Head of caudate nucleus (tissue), 42 donors: ENCODE measurements around the gene GREM2.

Source experiments
- DNase-seq, 42 donors: peaks; one replicate each; pipeline versions ENCODE4 v3.0.0 to v3.0.0-alpha.2; 2020 to 2021; ENCODE audit warnings: mixed read lengths in 7 of 42
- intact Hi-C: fragments of 100-400 bp; cut with DNase I; formaldehyde crosslinking; loops from one replicate; pipeline ENCODE4 v1.15.0; 2022

Gene GREM2

DNA sequence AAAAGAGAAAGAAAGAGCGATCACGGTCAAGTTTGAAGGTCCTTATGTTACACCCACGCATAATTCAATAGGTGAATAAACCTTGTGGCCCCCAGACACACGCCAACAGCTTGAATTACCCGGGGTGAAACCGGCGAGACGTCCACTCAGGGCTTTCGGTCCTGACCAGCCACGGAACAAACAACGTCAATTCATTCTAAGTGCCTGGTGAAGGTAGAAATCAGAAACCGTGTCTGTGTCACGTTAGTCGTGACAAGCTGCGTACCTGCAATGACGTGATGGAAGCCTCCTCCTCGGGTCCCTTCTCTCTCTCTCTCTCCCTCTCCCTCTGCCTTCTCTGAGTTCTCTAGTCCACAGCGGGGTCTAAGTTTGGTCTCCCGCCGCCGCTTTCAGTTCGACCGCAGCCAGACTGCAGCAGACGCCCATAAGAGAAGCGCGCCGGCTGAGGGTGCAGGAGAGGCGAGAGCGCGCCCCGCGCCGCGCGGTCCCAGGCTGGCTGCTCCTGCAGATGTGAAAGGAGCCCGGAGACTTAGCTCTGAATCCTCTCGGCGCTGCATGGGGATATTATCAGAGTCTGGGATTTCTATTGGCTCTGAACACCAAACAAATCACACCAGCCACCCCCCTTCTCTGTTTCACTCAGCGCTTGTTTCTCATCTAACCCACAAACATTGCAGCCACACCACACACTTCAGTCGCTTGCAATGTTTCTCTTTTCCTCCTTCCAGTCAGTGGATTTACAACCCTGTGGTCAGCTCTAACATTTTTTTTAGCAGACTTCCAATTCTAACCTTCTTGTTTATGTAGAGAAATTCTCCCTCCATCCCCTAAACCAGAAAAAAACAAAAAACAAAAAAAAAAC, at the start of gene GREM2:
GREM2 (minus strand) TSS at position 537 of the 862 bp plus-strand sequence. CDS start 118,680 bp downstream, outside the sequence.
- peak; percentile 24 to 85 (median 68) for DNase-seq
- intact Hi-C loops = no loop called here

DNA sequence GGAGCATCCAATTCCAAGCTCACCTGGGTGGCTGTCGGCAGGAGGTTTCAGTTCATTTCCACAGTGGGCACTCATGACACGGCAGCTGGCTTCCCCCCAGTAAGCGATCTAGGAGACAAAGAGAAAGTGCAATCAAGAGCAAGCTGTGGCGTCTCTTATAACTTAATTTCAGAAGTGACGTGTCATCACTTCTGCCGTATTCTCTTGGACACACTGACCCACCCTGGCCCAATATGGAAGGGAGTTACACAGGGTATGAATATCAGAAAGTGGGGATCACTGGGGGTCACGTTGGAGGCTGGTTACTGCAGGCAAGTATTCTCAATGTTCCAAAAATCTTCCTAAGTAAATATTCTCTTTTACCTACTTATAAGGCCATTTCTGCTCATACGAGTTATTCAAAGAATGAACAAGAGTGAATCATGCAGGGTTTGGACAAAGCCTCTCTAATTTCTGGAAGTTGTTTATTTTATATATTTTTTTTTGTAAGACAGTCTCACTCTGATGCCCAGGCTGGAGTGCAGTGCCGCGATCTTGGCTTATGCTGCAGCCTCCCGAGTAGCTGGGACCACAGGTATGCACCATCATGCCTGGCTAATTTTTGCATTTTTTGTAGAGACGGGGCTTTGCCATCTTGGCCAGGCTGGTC, 46.5 kb upstream of the GREM2 start:
- DNase-seq = no peak
- intact Hi-C loops = no loop called here

DNA sequence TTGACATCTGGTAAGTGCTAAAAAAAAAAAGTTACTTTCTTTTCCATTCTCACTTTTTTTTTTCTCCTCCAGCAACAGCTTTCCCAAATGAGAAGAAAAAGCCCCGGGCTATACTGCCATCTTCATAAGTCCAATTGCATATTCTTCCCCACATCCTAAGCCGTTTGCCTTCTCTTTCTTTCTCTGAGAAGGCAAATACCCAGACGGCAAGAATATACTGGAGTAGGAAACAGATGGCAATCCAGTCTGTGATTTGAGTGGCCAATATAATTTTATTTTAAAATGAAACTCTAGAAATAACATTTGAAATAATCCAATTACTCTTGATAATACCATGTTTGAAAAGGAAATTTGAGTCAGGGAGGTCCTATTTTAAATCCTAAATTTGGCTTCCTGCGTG, 44.6 kb upstream of the GREM2 start:
- intact Hi-C loops = no loop called here
- no peak for DNase-seq

DNA sequence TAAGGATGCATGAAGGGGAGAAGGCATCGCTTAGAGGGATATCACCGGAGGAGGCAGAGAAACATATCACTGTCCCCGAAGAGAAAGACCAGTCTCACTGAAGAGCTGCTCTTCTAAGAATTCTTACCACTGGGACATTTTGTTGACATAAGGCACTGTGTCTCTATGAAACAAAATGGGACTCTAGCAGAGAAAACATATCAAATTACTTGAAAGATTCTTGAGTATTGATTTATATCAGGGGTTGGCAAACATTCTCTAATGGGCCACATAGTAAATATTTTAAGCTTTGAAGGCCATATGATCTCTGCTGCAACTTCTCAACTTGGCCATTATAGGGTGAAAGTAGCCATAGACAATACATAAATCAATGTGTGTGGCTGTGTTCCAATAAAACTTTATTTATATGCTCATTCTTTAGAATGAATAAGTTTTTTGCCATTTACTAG, 41.0 kb upstream of the GREM2 start:
- no peak for DNase-seq
- intact Hi-C loops = no loop called here

DNA sequence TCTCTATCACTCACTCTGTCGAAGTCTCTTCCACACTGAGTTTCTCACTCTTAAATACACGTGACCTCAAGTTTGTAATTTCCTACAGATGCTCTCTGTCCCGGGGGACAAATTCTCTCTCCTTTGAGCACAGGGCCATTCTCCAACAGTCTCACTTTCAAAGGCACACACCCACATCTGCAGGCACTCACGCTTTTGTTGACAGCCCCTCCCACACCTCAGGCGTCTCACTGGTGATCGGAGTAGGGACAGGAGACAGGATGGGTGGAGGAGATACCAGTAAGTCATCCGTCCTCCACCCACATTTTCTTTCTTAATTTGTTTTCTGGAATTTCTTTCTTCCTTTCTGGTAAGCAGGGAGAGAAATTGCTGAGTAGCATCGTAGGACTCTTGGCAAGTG, 40.6 kb upstream of the GREM2 start:
- intact Hi-C loops = no loop called here
- DNase-seq = no peak

DNA sequence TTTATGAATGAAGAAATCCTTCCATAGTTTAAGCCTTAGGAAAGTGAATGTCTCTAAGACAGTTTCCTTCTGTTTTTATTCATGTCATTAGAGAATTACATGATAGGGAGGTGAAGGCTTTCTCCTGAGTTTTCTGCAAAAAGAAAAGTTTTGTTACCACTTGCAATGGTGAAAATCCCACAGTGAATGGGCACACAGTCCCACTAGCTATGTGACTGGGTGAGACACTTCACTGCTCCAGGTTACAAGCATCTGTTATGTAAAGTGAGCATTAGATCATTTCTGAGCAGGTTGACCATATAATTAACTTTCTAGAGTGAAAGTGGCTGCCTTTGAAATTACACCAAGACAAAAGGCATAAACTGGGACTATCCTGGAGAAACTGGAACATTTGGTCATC, 38.9 kb upstream of the GREM2 start:
- DNase-seq = no peak
- intact Hi-C loops = no loop called here

DNA sequence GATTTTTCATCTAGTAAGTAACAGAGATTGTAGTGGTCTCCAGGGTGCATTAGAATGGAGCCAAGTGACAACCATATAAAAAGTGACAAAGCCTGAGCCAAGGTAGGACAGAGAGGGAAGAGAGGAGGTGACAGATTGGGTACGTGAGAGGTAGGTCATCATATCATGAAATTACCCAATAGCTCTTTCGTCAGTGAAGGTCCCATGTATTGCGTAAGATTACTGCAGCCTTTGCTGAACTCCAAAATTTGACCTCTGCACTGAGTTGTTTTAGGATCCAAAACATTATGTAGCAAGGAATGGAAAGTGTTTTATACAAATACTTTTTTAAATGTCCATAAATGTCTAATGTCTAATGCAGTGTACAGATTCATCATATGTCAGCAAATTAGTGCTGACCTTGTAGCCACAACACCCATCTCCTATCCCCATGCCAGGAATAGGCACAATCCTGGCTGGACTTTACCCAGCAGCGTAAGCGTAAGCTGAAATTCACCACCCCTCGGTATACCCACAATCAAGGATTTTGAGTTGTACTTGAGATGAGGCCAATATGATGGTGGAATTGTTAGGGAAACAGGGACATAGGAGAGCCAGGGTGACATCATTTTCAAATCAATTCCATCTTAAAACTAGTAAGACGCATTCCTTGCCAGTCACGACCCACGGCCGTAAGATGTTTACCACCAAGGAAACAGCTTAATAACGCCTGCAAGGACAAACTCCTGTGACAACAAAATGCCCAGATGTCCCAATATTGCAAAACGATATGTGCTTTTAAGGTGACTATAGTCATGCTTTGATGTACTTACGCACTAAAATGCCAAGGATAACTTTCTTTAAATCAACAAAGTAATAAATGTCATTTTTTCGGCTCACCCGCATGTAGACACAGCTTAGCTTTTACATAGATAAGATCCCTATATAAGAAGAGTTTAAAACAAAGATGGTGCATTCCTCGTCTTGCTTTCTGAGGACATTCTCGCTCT, 38.1 kb upstream of the GREM2 start:
- intact Hi-C loops = no loop called here
- no peak for DNase-seq

DNA sequence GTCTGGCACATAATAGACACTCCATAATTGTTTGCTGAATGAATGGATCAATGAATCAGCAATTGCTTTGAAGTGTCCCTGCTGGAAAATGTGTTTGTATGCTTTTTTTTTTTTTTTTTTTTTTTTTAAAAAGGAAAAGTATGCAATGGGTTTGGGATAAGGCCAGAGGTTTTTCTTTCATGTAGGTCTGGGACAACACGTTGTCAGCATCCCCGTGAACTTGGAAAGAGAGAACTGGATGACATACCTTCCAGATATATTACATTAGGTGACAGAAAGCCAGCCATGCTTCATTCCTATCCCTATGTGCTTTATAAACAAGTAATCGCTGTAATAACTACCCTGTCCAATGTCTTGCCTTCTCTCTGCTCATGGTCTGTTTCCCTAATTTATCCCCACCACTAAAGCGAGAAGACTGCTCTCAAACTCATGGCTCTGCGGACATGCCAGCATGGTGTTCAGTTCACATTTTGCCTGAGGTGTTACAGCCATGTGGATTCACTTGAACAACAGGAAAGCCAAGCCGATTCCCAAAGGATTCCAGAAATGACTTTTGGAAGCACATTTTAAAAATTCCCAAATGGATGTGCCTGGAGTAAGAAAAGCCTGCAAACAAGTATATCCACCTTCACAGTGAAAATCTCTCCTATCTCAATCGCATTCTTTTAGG, 34.8 kb upstream of the GREM2 start:
- DNase-seq = no peak

DNA sequence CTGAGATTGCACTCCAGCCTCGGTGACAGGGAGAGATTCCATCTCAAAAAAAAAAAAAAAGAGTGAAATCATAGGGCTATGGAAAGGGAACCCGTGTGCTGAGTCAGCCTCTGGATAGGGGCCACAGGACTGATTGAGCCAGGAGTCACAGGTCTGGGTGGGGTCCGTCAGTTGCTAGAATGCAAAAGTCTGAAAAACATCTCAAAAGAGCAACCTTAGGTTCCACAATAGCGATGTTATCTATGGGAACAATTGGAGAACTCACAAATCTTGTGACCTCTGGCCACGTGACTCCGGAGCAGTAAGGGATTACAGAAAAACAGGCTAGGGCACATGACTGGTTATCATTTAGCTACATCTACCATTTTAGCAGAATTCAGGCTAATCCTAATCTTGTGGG, 32.8 kb upstream of the GREM2 start:
- DNase-seq = no peak
- intact Hi-C loops = no loop called here

More for the DNA sequence above, 34.8 kb upstream of the GREM2 start:
- intact Hi-C loops = no loop called here

DNA sequence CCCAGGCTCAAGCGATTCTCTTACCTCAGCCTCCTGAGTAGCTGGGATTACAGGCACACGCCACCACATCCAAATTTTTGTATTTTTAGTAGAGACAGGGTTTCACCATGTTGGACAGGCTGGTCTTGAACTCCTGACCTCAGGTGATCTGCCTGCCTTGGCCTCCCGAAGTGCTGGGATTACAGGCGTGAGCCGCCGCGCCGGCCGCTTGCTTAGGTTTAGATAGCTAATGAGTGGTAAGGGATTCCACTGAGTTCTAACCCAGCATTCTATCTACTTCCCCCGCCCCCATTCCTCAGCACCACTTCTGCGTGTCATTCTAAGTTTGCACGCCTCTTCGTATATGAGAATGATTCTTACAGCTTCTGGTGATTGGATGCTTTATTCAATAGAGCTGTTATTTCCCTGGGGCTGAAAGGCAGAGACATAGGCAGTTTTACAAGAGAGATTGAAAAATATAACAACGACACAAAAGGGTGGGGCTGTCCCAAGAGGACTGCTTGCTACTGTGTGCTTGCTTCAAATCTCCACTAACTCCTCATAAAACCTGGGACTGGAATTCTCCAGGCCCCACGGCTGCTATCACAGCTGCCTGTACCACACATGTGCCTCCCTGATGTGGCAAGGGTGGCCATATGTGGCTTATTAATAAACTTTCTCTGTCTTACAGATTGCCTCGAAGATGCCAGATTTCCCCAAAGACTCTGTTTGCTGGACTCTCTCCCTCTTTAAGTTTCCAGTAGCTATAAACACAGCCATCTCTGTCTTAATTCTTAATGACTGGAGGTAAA, 23.7 kb upstream of the GREM2 start:
- intact Hi-C loops = no loop called here
- peak in 1 of 42 donors; percentile 9 for DNase-seq

DNA sequence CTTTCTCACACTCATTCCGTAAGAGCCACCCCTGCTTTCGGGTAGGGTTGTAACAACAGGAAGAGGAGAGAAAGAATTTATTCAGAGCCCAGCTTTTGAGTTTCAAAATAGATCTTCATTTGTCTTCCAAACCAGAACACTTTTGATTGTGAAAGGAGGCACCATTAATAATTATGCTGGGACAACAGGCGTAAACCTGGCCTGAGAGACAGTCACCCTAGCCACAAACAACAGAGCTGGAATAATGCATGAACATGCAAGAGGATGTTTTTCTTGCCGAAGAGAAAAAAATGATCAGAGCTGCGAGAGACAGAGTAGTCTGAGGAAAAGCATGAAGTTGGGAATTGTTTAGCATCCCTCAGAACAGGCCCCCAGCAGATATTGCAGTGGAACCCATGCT, 18.5 kb upstream of the GREM2 start:
- intact Hi-C loops = no loop called here
- no peak for DNase-seq

DNA sequence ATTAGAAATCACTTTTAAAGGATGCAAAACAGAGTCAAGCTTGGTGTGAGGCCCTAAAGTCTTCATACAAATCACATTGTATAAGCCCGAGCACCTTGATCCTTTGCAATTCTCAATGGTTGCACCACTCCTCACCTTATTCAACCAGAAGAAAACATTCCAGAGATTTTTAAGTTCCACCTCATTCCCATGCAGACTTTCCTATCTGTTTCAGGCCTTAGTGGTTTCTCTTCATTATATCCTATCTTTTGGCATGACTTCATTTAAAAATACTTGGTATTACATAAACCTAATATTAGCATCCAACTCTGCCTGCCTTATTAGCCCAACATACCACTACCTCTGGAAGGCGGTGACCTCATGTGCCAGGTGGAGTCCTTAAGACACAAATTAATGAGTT, 9.3 kb upstream of the GREM2 start:
- intact Hi-C loops = no loop called here

DNA sequence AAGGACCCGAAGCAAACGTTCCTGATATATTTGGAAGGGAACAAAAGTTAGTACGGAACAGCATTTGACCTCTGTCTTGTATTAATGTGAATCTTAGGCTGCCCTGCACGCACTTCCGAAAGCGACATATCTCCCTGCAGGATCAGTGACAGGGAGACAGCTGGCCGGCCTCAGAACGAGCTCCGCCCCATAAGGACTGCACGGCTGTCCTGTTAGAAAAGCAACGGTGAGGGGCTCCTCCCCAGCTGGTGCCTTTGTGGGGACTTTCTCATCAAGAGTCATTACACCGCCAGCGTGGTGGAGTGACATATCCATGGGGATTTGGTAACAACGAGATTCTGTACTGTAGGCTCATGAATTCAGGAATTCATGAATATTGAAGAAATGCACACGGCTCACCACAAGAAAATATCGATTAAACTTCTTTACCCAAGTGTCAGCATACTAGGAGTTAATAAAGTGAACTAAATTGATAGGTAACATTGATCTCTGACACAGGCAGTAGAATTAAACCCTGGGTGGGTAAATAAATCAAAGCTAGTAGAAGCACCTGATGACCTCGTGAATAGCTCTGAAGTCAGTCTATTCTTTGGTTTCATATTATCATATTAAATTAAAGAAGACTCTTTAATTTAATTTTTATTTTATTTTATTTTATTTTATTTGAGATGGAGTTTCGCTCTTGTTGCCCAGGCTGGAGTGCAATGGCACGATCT, 8.1 kb upstream of the GREM2 start:
- DNase-seq = no peak

More for the DNA sequence above, 9.3 kb upstream of the GREM2 start:
- no peak for DNase-seq

DNA sequence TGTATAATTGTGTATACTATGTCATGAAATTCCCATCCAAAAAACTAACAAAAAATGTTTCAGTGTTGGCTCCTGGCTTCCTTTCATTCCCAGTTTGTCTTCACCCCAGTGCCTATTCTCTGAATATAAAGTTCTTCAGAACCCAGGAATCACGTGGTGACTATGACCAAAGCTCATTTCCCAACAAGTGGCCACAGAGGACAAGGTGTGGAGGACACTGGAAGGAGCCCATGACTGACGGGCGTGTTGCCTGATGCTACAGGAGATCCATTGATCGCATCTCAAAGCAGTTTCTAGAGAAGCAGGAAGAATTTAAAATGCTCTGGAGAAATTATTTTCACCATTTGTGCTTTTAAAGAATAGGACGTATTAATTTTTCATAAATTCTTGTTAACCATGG, 7.4 kb upstream of the GREM2 start:
- intact Hi-C loops = no loop called here
- no peak for DNase-seq

More for the DNA sequence above, 8.1 kb upstream of the GREM2 start:
- intact Hi-C loops = no loop called here

DNA sequence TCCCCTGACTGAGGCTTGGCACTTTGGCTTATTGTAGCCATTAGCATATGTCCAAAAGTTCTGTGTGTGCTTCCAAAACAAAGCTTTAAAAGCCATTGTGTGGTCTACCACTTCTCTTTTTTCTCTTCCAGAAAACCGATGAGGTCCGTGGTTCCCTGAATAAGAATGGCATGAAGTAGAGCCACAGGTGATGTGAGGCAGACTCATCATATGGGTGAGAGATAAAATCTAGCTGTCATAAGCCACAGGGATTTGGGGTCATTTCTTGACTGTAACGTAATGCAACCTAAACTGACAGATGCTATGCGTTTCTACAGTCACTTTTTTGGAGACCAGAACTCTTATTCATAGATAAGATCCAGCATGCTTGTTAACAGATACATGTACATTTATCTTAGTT, 7.0 kb upstream of the GREM2 start:
- intact Hi-C loops = no loop called here

DNA sequence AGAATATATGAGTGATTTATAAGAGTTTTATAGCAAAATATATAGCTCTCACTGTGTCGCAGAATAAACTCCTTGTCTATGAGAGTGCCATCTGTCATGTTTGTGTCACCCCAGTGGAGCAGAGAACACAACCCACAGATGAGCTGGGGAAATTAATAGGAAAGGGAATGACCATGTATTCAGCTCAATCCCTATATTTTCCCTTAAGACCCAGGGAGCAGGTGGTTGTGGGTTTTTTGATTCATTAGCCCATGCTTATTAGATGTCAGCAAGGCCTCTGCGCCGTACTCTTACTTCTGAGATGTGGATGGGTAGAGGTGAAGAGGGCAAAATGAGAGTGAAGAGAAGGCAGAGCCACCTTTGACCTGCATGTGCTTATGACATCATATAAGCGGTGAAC, 4.1 kb upstream of the GREM2 start:
- DNase-seq = no peak
- intact Hi-C loops = no loop called here

More for the DNA sequence above, 7.0 kb upstream of the GREM2 start:
- DNase-seq = no peak

DNA sequence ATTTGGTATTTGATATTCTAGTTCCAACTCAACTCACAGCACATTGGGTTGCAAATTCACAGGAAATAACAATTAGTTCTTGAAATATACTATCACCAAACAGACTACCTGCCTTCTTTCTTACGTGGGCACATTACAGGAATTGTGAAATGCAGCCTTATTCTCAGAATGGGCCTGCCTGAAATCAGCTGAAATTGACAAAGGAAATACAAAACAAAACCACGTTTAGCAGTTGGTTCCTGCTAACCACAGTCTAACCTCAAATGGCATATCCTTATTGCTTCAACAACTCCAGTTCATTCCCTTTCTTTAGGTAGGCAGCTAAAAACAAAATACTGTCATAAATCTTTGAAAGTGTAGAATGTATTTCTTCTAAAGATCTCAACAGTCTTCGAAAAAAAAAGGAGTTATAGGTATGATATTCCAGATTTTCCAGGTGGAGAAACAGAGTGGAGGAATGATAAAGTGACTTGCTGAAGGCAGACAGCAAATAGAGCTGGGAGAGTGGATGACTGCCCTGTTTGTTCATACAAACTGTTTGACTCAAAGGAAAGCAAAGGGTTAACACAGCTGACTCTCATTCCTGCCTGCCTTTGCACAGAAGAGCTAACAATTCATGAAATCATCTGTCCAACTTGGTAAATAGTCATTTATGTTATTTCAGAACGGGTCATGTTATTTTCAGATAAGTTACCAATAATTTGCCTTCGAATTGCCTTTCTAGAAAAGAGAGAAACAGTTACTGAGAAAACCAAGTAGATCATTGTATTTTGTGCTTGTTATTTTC, 1.6 kb upstream of the GREM2 start:
- intact Hi-C loops = no loop called here
- no peak for DNase-seq
